K562 (cell line): ENCODE data around the gene UBL5. TPM values are rescaled to one million over a fixed set of nuclear protein-coding genes. Genes with fewer than 3 reads are reported as not detected.

Experiments
- ATF1 ChIP-seq, 2 experiments: fragments of 450-650 bp in 1 of 2; IDR thresholded peaks; 2 replicates each; pipeline ENCODE4 v1.6.1; 2016; ENCODE audit warnings: missing compliant biosample characterization in 1 of 2, missing genetic modification characterization in 1 of 2
- BACH1 ChIP-seq: fragments of 200-800 bp; sonication (Bioruptor generic); IDR thresholded peaks from 2 replicates; pipeline ENCODE4 v1.6.1; 2016; ENCODE audit warnings: missing genetic modification characterization, missing compliant biosample characterization
- BDP1 ChIP-seq: IDR thresholded peaks from 3 replicates; pipeline ENCODE4 v1.6.1; 2011; ENCODE audit not compliant: insufficient read length, insufficient read depth
- CBX5 ChIP-seq: IDR thresholded peaks from 2 replicates; pipeline ENCODE4 v1.6.1; 2014; ENCODE audit warnings: low read depth, borderline replicate concordance
- CTBP1 ChIP-seq: fragments of 450-650 bp; IDR thresholded peaks from 2 replicates; pipeline ENCODE4 v1.6.1; 2016; ENCODE audit warnings: borderline replicate concordance
- ESRRA ChIP-seq: fragments of 450-650 bp; IDR thresholded peaks from 2 replicates; pipeline ENCODE4 v1.6.1; 2014; ENCODE audit warnings: low read depth, mild to moderate bottlenecking, moderate library complexity, borderline replicate concordance
- GATAD2A ChIP-seq: fragments of 450-650 bp; IDR thresholded peaks from 2 replicates; pipeline ENCODE4 v1.6.1; 2017
- MXI1 ChIP-seq: IDR thresholded peaks from 2 replicates; pipeline ENCODE4 v1.6.1; 2011; ENCODE audit warnings: low read depth, mild to moderate bottlenecking, improper control_type of control experiment, low read length
- MYC ChIP-seq, 2 experiments: fragments of 250-450 bp in 1 of 2; sonication (Bioruptor Pico) in 1 of 2; IDR thresholded peaks; 2 replicates each; pipeline versions ENCODE4 v1.5.1 to v1.6.1; 2012 to 2021; ENCODE audit warnings: low read depth in 2 of 2, borderline replicate concordance in 1 of 2, improper control_type of control experiment in 1 of 2, low read length in 1 of 2, mild to moderate bottlenecking in 1 of 2, moderate library complexity in 1 of 2
- NR2C1 ChIP-seq, 2 experiments: fragments of 450-650 bp; IDR thresholded peaks; 2 replicates each; pipeline ENCODE4 v1.6.1; 2017; ENCODE audit warnings: mild to moderate bottlenecking in 2 of 2, antibody characterized with exemption in 1 of 2, inconsistent platforms in 1 of 2, missing compliant biosample characterization in 1 of 2, missing genetic modification characterization in 1 of 2
- POLR2G ChIP-seq: fragments of 200-400 bp; formaldehyde crosslinking; IDR thresholded peaks from 2 replicates; pipeline ENCODE4 v1.6.1; 2017; ENCODE audit warnings: low read depth, mild to moderate bottlenecking, antibody characterized with exemption, low read length, moderate library complexity
- TOE1 ChIP-seq, 2 experiments: fragments of 450-650 bp in 1 of 2; sonication (generic) in 1 of 2; formaldehyde crosslinking in 1 of 2; IDR thresholded peaks; 2 replicates each; pipeline versions ENCODE4 v1.7.1 to v1.8.0; 2016 to 2022; ENCODE audit warnings: borderline replicate concordance in 2 of 2, mild to moderate bottlenecking in 2 of 2, antibody characterized with exemption in 1 of 2, inconsistent platforms in 1 of 2, low read depth in 1 of 2, missing genetic modification reagents in 1 of 2, moderate library complexity in 1 of 2
- YBX1 ChIP-seq: fragments of 450-650 bp; IDR thresholded peaks from 2 replicates; pipeline ENCODE4 v1.7.1; 2016; ENCODE audit warnings: mild to moderate bottlenecking
- YY1 ChIP-seq, 3 experiments: IDR thresholded peaks; 2 replicates each; pipeline ENCODE4 v1.6.1; 2011; ENCODE audit warnings: low read length in 2 of 3, mild to moderate bottlenecking in 2 of 3, moderate library complexity in 2 of 3, borderline replicate concordance in 1 of 3, control low read depth in 1 of 3, low read depth in 1 of 3; ENCODE audit not compliant: insufficient read depth in 3 of 3, insufficient replicate concordance in 2 of 3, control insufficient read depth in 1 of 3, insufficient read length in 1 of 3; ENCODE audit errors: extremely low read depth in 1 of 3
- ZEB2 ChIP-seq: fragments of 450-650 bp; IDR thresholded peaks from 2 replicates; pipeline ENCODE4 v1.6.1; 2016
- ZNF133 ChIP-seq: fragments of 250-450 bp; sonication (Bioruptor Pico); IDR thresholded peaks from 2 replicates; pipeline ENCODE4 v1.4.0; 2020; ENCODE audit warnings: mild to moderate bottlenecking
- ZNF589 ChIP-seq: fragments of 200-800 bp; sonication (Bioruptor generic); IDR thresholded peaks from 2 replicates; pipeline ENCODE4 v1.6.1; 2016; ENCODE audit warnings: low read depth, missing genetic modification characterization, missing compliant biosample characterization
- polyA plus RNA-seq, 8 experiments: library from polyadenylated mRNA; depleted of rRNA in 4 of 8; stranded (reverse) in 5 of 8; unstranded in 3 of 8; fragments of >200 nt; fragmentation: Nextera tagmentation in 2 of 8; fragmentation: Illumina TruSeq in 1 of 8; extraction: Ambion mirVana in 2 of 8; extraction: Trizol in 1 of 8; gene quantifications; 2 replicates each; pipeline versions ENCODE4 v1.2.1 to v1.2.3, GENCODE V29; 2011 to 2014; ENCODE audit warnings: inconsistent platforms in 1 of 8, missing spikeins in 1 of 8
- total RNA-seq, 7 experiments: library from RNA; depleted of rRNA in 6 of 7; stranded (reverse); fragments of >200 nt in 6 of 7; fragmentation: Illumina TruSeq in 2 of 7; extraction: Trizol in 2 of 7; gene quantifications; 2 replicates each; pipeline versions ENCODE4 v1.2.1 to v1.2.3, GENCODE V29; 2011 to 2021; ENCODE audit warnings: low replicate concordance in 1 of 7
- TF ChIP-seq, protein P1 (sequence below): fragments of 450-650 bp; formaldehyde crosslinking; IDR thresholded peaks from 2 replicates; pipeline ENCODE4 v1.4.0; 2020; ENCODE audit warnings: mild to moderate bottlenecking, moderate library complexity
- TF ChIP-seq, protein P2 (sequence below): fragments of 450-650 bp; formaldehyde crosslinking; IDR thresholded peaks from 2 replicates; pipeline ENCODE4 v1.4.0; 2020; ENCODE audit warnings: mild to moderate bottlenecking, moderate library complexity
- TF ChIP-seq, protein P3 (sequence below): fragments of 250-450 bp; sonication (Bioruptor Pico); IDR thresholded peaks from 2 replicates; pipeline ENCODE4 v1.5.0; 2022; ENCODE audit warnings: mild to moderate bottlenecking
- TF ChIP-seq, protein P4 (sequence below): fragments of 250-450 bp; sonication (Bioruptor Pico); IDR thresholded peaks from 2 replicates; pipeline ENCODE4 v1.8.0; 2021; ENCODE audit warnings: moderate library complexity, mild to moderate bottlenecking, inconsistent platforms

UBL5 gene
- total and polyA plus RNA-seq, 9 of the 15 experiments (the other 6 are each of a cell fraction or from before 2014, with no cell fraction given): 410 to 1,266 (median 613) TPM

DNA sequence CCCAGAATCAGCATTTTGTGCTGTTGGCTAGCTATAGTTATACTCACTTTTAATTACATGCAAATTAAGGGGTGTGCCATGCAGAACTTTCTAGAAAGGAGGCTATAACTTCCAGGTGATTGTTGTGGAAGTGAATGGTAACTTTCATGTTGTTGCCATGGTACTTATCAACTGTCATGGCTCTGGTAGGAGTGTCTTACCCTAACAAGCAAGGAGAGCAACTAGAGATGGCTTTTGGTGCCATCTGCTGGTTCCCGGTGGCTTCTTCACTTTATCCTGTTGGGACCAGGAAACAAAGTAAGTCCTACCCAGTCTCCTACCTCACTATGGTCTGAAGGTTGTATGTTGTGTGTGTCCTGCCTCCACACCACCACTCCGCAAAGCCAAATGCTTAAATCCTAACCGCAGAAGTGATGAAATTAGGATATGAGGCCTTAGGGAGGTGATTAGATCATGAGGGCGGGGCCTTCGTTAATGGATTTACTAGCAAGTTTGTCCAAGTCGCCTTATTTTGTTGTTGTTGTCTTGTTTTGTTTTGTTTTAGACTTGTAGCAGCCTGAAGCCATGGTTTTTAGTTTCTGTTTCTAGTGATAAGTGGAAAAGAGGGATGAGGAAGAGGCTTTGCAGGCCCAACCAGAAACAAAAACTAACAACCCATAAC lies 31.5 kb upstream of the UBL5 start (continued):
- TF ChIP-seq, protein P1, sequence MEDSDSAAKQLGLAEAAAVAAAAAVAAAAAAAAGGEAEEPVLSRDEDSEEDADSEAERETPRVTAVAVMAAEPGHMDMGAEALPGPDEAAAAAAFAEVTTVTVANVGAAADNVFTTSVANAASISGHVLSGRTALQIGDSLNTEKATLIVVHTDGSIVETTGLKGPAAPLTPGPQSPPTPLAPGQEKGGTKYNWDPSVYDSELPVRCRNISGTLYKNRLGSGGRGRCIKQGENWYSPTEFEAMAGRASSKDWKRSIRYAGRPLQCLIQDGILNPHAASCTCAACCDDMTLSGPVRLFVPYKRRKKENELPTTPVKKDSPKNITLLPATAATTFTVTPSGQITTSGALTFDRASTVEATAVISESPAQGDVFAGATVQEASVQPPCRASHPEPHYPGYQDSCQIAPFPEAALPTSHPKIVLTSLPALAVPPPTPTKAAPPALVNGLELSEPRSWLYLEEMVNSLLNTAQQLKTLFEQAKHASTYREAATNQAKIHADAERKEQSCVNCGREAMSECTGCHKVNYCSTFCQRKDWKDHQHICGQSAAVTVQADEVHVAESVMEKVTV (CRISPR knock-in tag): peak; percentile 89
- TF ChIP-seq, protein P2, sequence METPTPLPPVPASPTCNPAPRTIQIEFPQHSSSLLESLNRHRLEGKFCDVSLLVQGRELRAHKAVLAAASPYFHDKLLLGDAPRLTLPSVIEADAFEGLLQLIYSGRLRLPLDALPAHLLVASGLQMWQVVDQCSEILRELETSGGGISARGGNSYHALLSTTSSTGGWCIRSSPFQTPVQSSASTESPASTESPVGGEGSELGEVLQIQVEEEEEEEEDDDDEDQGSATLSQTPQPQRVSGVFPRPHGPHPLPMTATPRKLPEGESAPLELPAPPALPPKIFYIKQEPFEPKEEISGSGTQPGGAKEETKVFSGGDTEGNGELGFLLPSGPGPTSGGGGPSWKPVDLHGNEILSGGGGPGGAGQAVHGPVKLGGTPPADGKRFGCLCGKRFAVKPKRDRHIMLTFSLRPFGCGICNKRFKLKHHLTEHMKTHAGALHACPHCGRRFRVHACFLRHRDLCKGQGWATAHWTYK (CRISPR knock-in tag): no peak
- peak in 2 of 3 experiments; percentile 44 to 78 for TF ChIP-seq YY1 (IDR thresholded peaks at IDR 0.05; ENCODE audit: borderline replicate concordance in 1 of 3, control insufficient read depth in 1 of 3, extremely low read depth in 1 of 3, insufficient read depth in 3 of 3, insufficient read length in 1 of 3, insufficient replicate concordance in 2 of 3, low read depth in 1 of 3, low read length in 2 of 3)
- TF ChIP-seq ZEB2: no peak
- no peak for TF ChIP-seq POLR2G
- no peak for TF ChIP-seq BACH1 (tag)
- TF ChIP-seq, protein P3, sequence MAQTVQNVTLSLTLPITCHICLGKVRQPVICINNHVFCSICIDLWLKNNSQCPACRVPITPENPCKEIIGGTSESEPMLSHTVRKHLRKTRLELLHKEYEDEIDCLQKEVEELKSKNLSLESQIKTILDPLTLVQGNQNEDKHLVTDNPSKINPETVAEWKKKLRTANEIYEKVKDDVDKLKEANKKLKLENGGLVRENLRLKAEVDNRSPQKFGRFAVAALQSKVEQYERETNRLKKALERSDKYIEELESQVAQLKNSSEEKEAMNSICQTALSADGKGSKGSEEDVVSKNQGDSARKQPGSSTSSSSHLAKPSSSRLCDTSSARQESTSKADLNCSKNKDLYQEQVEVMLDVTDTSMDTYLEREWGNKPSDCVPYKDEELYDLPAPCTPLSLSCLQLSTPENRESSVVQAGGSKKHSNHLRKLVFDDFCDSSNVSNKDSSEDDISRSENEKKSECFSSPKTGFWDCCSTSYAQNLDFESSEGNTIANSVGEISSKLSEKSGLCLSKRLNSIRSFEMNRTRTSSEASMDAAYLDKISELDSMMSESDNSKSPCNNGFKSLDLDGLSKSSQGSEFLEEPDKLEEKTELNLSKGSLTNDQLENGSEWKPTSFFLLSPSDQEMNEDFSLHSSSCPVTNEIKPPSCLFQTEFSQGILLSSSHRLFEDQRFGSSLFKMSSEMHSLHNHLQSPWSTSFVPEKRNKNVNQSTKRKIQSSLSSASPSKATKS: no peak
- no peak for TF ChIP-seq ZNF133 (CRISPR knock-in tag)
- no peak for TF ChIP-seq YBX1
- no peak for TF ChIP-seq MXI1
- no peak for TF ChIP-seq MYC (IDR thresholded peaks at IDR 0.05; ENCODE audit: low read depth, low read length)
- no peak for TF ChIP-seq MYC (CRISPR knock-in tag; IDR thresholded peaks at IDR 0.05; ENCODE audit: borderline replicate concordance, low read depth)
- TF ChIP-seq ZNF589 (CRISPR knock-in tag): no peak
- TF ChIP-seq ATF1 (CRISPR knock-in tag; IDR thresholded peaks at IDR 0.05): no peak
- peak; percentile 21; the same call in 1 of the 2 replicates for TF ChIP-seq ATF1 (tag; IDR thresholded peaks at IDR 0.05)
- peak; percentile 32; the same call in 1 of the 2 replicates for TF ChIP-seq CTBP1
- TF ChIP-seq BDP1: no peak
- TF ChIP-seq GATAD2A: no peak
- peak; percentile 28; the same call in 1 of the 2 replicates for TF ChIP-seq NR2C1 (IDR thresholded peaks at IDR 0.05)
- no peak for TF ChIP-seq NR2C1 (tag; IDR thresholded peaks at IDR 0.05)
- no peak for TF ChIP-seq TOE1 (IDR thresholded peaks at IDR 0.05; ENCODE audit: borderline replicate concordance)
- no peak for TF ChIP-seq TOE1 (CRISPR knock-in tag; IDR thresholded peaks at IDR 0.05; ENCODE audit: borderline replicate concordance, low read depth)
- TF ChIP-seq CBX5: no peak
- TF ChIP-seq, protein P4, sequence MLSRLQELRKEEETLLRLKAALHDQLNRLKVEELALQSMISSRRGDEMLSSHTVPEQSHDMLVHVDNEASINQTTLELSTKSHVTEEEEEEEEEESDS: no peak
- TF ChIP-seq ESRRA: no peak
